HG03571 (cell line): ENCODE results near the gene ADAMTS14.

Experiments
- ATAC-seq: cut with Tn5 transposase; IDR thresholded peaks from one replicate; pipeline ENCODE4 v1.9.1; 2021; ENCODE audit not compliant: unreplicated experiment

ADAMTS14 gene

GRCh38 chr10:70748801-70749573 is 76.7 kb downstream of the ADAMTS14 start:
- no peak for ATAC-seq

GRCh38 chr10:70749756-70750155 is 77.5 kb downstream of the ADAMTS14 start:
- no peak for ATAC-seq

- ATAC-seq: no peak
Observed at GRCh38 chr10:70750156-70750703, 77.9 kb downstream of the ADAMTS14 start.

GRCh38 chr10:70751356-70751755 is 79.0 kb downstream of the ADAMTS14 start:
- ATAC-seq: no peak

- ATAC-seq: no peak
Observed at GRCh38 chr10:70751991-70752390, 79.7 kb downstream of the ADAMTS14 start.

- no peak for ATAC-seq
Observed at GRCh38 chr10:70752571-70752970, 80.3 kb downstream of the ADAMTS14 start.

GRCh38 chr10:70753026-70753663 is 80.8 kb downstream of the ADAMTS14 start:
- no peak for ATAC-seq

GRCh38 chr10:70753841-70754621 is 81.7 kb downstream of the ADAMTS14 start:
- ATAC-seq: no peak

GRCh38 chr10:70756700-70757360 is 84.5 kb downstream of the ADAMTS14 start:
- ATAC-seq: no peak

- ATAC-seq: no peak
Observed at GRCh38 chr10:70757856-70758255, 85.5 kb downstream of the ADAMTS14 start.

GRCh38 chr10:70758757-70759514 is 86.6 kb downstream of the ADAMTS14 start:
- ATAC-seq: no peak

GRCh38 chr10:70759781-70760180 is 87.5 kb downstream of the ADAMTS14 start:
- ATAC-seq: no peak

GRCh38 chr10:70760271-70760787 is 88.0 kb downstream of the ADAMTS14 start:
- ATAC-seq: no peak

- ATAC-seq: no peak
Observed at GRCh38 chr10:70761031-70761601, 88.8 kb downstream of the ADAMTS14 start.

GRCh38 chr10:70761727-70762350 is 89.5 kb downstream of the ADAMTS14 start:
- ATAC-seq: no peak

GRCh38 chr10:70762441-70763175 is 90.3 kb downstream of the ADAMTS14 start:
- no peak for ATAC-seq

GRCh38 chr10:70763567-70763966 is 91.3 kb downstream of the ADAMTS14 start:
- ATAC-seq: no peak

- ATAC-seq: no peak
Observed at GRCh38 chr10:70765794-70766594, 93.7 kb downstream of the ADAMTS14 start.
